SH-SY5Y (cell line): Measurements from ENCODE around the gene KLHDC4.

Experiments used
- GATA2 ChIP-seq: IDR thresholded peaks from 2 replicates; pipeline ENCODE4 v1.6.1; 2011; ENCODE audit warnings: mild to moderate bottlenecking, low read depth, low read length
- GATA3 ChIP-seq: IDR thresholded peaks from 2 replicates; pipeline ENCODE4 v1.6.1; 2011; ENCODE audit warnings: low read depth, mild to moderate bottlenecking, low read length, moderate library complexity

- TF ChIP-seq GATA3 (no peak), GATA2 (no peak)
Observed at GRCh38 chr16:87677830-87678229, 88.0 kb downstream of the KLHDC4 start.
